HG03565 (cell line): ENCODE measurements around the gene SBNO2.

ENCODE experiments used
- ATAC-seq: cut with Tn5 transposase; IDR thresholded peaks from one replicate; pipeline ENCODE4 v1.9.1; 2021; ENCODE audit warnings: mild to moderate bottlenecking, moderate library complexity; ENCODE audit not compliant: unreplicated experiment

SBNO2 gene

GRCh38 chr19:1093811-1094553 lies 80.1 kb downstream of the SBNO2 start:
- ATAC-seq = no peak

DNA sequence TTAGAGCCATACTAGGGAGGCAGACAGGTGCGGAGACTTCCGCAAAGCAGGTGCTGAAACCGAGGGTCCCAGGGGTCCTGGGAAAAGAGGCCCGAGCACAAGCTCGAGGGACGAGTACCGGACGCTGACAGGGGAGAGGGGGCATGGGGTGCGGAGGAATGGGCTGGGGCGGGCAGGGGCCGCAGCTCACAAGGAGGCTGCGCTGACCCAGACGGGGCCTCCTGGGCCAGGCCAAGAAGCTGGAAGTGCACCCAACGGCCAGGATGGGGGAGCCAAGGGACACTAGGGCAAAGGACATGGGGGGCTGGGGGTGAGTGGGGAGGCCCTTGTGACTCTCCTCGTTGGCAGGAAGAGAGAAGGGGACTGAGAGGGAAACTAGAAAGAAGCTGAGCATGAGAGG lies 80.7 kb downstream of the SBNO2 start:
- no peak for ATAC-seq

DNA sequence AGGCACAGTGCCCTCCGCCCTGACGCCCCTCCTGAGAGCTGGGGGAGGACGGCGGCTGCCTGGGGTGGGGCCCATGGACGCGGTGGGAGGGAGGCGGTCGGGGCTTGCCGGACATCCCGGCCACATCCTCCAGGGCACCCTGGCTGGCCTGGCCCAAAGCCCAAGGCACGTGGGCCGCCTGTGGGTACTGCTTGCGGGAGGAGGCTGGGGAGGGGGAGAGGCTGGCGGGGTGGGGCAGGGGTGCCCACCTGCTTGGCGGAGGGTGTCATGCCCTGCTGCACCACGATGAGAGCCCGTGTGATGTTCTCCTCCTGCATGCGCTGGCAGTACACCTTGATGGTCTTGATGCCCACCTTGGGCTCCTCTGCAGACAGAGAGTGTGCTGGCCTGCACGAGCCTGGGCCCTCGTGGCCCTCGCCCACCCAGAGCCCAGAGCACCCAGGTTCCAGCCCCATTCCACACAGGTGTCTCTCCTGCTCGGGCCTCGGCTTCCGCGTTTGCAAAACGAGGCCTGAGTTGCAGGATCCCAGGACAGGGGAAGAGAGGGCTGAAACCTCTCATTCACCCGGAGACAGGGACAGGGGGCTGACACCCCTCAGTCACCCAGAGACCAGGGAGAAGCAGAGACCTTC lies 82.4 kb downstream of the SBNO2 start:
- ATAC-seq = no peak

- no peak for ATAC-seq
These were observed 83.1 kb downstream of the SBNO2 start for GRCh38 chr19:1090731-1091543.

GRCh38 chr19:1089891-1090290 lies 84.2 kb downstream of the SBNO2 start:
- no peak for ATAC-seq

DNA sequence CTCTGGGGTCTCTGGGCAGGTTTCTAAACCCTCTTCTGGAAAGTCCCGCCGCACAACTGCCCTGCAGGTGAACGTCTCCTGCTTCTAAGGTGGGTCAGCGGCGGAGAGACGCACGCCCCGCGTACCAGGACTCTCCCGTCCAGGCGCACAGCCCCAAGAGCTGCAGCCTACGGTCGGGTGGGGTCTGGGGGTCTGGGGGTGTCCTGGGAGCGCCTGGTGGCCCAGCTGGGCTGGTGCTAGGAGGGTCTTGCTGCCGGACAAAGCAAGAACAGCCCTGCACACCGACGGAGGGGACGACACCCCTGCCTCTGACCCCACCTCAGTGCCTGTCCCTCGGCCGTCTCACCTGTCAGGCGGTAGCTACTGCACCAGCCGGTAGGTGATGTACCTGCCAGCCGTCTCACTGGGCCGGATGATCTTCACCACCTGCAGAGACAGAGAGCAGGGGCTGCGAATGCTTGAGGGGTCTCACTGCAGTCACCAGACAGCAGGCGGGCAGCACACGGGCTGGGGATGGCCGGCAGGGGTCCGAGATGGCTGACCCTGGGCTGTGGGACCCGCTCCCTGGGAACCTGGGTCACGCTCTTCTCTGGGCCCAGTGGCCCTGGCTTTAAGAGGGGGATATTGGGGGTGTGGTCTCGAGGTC lies 84.8 kb downstream of the SBNO2 start:
- no peak for ATAC-seq

DNA sequence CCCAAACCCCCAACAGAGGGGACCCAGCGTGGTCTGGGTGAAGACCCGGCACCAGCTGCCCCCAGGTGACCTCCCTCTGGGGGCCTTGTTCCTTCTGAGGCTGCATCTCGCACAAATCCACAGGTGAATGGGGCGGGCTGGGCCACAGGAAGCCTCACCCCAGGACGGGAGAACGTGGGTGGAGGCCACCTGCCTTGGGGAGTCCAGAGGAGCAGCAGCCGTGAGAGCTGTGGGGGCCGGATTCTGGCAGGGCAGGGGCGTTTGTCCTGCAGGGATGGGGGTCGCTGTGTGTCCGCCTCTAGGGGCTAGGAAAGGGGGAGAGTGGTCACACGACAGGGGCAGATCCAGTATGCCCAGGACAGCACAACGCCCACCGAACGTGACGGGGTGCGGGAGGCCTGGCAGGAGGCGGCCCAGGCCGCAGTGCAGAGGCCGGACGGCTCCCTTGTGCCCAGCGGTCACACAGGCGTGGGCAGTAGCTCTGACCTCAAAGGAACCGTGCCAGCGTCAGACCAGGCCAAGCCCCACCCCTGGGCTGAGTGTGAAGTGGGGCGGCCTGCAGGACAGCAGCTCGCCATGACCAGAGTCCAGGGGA lies 85.6 kb downstream of the SBNO2 start:
- ATAC-seq = no peak

DNA sequence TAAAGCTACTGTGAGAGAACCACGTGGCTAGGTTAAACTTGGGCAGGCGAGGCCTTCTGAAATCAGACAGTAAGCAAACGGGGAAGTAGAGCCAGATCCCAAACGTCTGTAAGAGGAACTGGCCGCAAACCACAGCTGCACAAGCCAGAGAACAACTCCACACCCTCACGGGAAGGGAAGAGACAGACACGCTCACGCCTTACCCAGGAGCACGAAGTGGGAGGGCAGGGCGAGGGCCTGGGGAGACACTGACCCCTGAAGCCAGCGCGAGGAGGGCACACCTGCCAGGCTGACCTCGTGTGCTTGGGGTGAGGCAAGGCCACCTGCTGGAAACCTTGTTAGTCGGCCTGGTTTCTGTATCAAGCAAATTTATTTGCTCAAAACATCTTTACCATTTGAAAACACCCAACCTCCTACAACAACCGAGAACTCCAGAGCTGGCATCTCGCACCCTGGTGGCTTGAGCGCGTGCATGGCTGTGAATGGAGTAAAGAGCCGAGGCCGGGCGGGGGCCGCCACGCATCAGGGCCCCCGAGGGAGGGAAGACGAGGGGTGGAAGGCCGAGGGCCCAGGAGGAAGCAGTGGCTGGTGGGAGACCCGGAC lies 86.2 kb downstream of the SBNO2 start:
- ATAC-seq = no peak

DNA sequence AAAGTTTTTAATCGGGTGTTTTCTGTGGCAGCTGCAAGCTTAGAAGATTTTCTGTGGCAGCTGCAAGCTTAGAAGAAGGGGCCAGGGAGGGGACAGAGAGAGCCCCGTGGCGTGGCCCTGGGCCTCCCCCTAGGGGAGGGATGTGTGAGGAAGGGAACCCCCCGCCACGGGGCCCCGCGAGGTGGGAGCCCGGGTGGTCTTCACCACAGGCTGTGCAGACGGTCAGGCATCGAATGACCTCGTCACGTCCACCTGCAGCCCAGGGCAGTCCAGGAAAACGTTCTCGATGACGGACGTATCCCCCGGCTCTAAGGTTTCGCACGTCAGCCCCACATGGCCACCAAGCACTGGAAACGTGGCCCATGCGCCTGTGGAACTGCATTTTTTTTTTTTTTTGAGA lies 87.5 kb downstream of the SBNO2 start:
- ATAC-seq = no peak

DNA sequence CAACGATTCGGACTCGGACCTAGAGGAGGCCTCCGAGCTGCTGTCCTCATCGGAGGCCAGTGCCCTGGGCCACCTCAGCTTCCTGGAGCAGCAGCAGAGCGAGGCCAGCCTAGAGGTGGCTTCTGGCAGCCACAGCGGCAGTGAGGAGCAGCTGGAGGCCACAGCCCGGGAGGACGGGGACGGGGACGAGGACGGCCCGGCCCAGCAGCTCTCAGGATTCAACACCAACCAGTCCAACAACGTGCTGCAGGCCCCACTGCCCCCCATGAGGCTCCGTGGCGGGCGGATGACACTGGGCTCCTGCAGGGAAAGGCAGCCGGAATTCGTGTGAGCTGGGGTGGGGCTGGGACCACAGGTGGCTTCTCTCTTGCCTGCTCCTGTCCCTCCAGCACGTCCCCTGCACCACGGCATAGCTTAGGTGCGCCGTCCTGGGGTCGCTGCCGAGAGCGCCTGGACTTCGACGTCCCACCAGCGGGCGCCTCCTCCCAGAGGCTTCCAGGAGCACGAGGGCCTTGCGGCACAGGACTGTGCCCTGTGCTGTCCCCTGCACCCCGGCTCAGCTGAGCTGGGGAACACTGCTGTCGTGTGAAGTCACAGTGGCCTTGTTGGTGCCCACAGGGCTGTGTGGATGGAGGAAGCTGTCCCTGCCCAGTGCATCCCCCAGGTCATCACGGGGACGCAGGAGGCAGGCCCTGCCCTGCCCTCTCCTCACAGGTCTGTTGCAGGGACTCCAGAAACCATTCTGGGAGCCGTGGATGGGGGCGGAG lies 88.2 kb downstream of the SBNO2 start:
- no peak for ATAC-seq

DNA sequence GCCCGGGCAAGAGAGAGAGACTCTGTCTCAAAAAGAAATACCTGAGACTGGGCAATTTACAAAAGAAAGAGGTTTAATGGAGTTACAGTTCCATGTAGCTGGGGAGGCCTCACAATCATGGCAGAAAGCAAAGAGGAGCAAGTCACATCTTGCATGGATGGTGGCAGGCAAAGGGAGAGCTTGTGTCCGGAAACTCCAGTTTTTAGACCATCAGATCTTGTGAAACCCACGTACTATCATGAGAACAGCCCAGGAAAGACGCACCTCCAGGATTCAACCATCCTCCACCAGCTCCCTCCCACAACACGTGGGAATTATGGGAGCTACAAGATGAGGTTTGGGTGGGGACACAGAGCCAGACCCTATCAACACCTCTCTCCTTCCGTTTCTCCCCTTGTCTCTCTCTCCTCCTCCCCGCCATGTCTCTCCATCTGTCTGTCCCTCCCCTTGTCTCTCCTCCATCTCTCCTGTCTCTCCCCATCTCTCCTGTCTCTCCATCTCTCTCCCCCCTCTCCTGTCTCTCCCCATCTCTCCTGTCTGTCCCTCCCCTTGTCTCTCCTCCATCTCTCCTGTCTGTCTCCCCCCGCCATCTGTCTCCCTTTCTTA lies 88.9 kb downstream of the SBNO2 start:
- ATAC-seq = no peak

GRCh38 chr19:1084024-1084868 lies 89.8 kb downstream of the SBNO2 start:
- no peak for ATAC-seq

DNA sequence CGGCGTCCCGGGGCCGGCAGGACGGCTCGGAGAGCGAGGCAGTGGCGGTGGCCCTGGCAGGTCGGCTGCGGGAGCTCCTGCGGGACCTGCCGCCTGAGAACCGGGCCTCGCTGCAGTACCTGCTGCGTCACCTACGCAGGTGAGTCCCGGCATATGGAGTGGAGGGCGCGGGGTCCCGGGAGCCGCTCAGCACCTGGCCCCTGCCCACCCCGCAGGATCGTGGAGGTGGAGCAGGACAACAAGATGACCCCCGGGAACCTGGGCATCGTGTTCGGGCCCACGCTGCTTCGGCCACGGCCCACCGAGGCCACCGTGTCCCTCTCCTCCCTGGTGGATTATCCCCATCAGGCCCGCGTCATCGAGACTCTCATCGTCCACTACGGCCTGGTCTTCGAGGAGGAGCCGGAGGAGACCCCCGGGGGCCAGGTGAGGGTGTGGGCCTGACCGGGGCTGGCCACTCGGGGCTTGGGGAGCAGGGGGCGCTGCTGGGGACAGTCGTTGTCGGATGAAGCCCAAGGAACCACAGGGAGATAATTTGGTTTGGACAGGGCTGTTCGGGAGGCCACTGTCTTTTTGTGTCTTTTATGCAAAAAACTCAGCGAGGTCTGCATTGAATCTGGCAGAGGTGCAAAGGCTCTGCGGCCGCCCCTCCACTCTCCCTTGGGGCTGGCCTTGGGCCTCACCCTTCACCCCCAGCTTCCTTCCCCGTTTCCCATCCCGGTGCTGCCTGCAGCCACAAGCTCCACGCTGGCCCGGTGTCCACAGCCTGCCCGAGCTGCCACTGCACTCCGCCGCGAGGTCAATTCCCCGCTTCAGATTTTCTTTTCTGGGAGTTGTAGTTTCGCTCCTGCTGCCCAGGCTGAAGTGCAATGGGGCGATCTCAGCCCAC lies 90.9 kb downstream of the SBNO2 start:
- no peak for ATAC-seq

- ATAC-seq = no peak
These were observed 91.7 kb downstream of the SBNO2 start for GRCh38 chr19:1082165-1082927.

GRCh38 chr19:1081301-1082164 lies 92.5 kb downstream of the SBNO2 start:
- no peak for ATAC-seq
